Peyer's patch (tissue), 4 donors: Measurements from ENCODE around the gene ORM1.

Experiments
- CTCF ChIP-seq, 6 experiments: fragments of 450-650 bp in 4 of 6; fragments of 200-600 bp in 2 of 6; sonication (generic) in 1 of 6; IDR thresholded peaks; one replicate each; pipeline ENCODE4 v1.5.1; 2017 to 2019; ENCODE audit warnings: antibody characterized with exemption in 6 of 6, mild to moderate bottlenecking in 3 of 6, moderate library complexity in 1 of 6
- POLR2A ChIP-seq, 2 donors: fragments of 450-650 bp; IDR thresholded peaks; one replicate each; pipeline ENCODE4 v1.5.1; 2017; ENCODE audit warnings: antibody characterized with exemption in 2 of 2, mild to moderate bottlenecking in 2 of 2, moderate library complexity in 2 of 2

GRCh38 chr9:114327749-114328148 lies 4.9 kb downstream of the ORM1 start:
- TF ChIP-seq CTCF (IDR thresholded peaks at IDR 0.05) = no peak
- TF ChIP-seq POLR2A (IDR thresholded peaks at IDR 0.05) = no peak
